Neural cell (in vitro differentiated cells): ENCODE data around the gene RAD51B. TPM values are rescaled to one million over a fixed set of nuclear protein-coding genes. Genes with fewer than 3 reads are reported as not detected.

ENCODE experiments used
- H2AFZ ChIP-seq: fragments of 200-600, 300-800 bp; sonication (generic), shearing (Covaris generic); 2 replicates; pipeline ENCODE4 v1.6.0; 2014; ENCODE audit warnings: low read depth, mild to moderate bottlenecking, antibody characterized with exemption, low read length, moderate library complexity
- H3F3A ChIP-seq: fragments of 200-600 bp; shearing (Covaris generic); 2 replicates; pipeline ENCODE4 v1.6.1; 2016; ENCODE audit warnings: mild to moderate bottlenecking, moderate library complexity, mixed read lengths, antibody characterized with exemption, low read length; ENCODE audit not compliant: insufficient read depth, poor library complexity, severe bottlenecking
- H3K27ac ChIP-seq: fragments of 200-600, 300-800 bp; sonication (generic), shearing (Covaris generic); 2 replicates; pipeline ENCODE4 v1.5.1; 2014; ENCODE audit warnings: mild to moderate bottlenecking, low read length, moderate library complexity
- H3K27me3 ChIP-seq: fragments of 300-800, 200-600 bp; sonication (generic), shearing (Covaris generic); 2 replicates; pipeline ENCODE4 v1.6.0; 2014; ENCODE audit warnings: mild to moderate bottlenecking, low read depth, low read length, moderate library complexity; ENCODE audit not compliant: insufficient read depth
- H3K36me3 ChIP-seq: fragments of 300-800, 200-600 bp; sonication (generic), shearing (Covaris generic); 2 replicates; pipeline ENCODE4 v1.5.1; 2014; ENCODE audit warnings: mild to moderate bottlenecking, antibody characterized with exemption, low read length, moderate library complexity; ENCODE audit not compliant: insufficient read depth
- H3K4me2 ChIP-seq: fragments of 300-800, 200-600 bp; sonication (generic), shearing (Covaris generic); 2 replicates; pipeline ENCODE4 v1.6.0; 2014; ENCODE audit warnings: mild to moderate bottlenecking, low read length
- H3K4me3 ChIP-seq: fragments of 300-800, 200-600 bp; sonication (generic), shearing (Covaris generic); 2 replicates; pipeline ENCODE4 v1.5.1; 2014; ENCODE audit warnings: mild to moderate bottlenecking, low read length, moderate library complexity
- H3K79me2 ChIP-seq: fragments of 200-600 bp; shearing (Covaris generic); replicated peaks from 2 replicates; pipeline ENCODE4 v1.6.0; 2014; ENCODE audit warnings: mild to moderate bottlenecking, low read length, moderate library complexity; ENCODE audit not compliant: insufficient read depth
- H3K9ac ChIP-seq: fragments of 300-800, 200-600 bp; sonication (generic), shearing (Covaris generic); 2 replicates; pipeline ENCODE4 v1.6.1; 2016; ENCODE audit warnings: mild to moderate bottlenecking, low read length, mixed read lengths
- H3K9me2 ChIP-seq: fragments of 200-600 bp; shearing (Covaris generic); 2 replicates; pipeline ENCODE4 v1.6.1; 2016; ENCODE audit warnings: mild to moderate bottlenecking, low read length, mixed read lengths; ENCODE audit not compliant: insufficient read depth
- H3K9me3 ChIP-seq: fragments of 200-600, 300-800 bp; sonication (generic), shearing (Covaris generic); 2 replicates; pipeline ENCODE4 v1.6.1; 2016; ENCODE audit warnings: mild to moderate bottlenecking, mixed run types, low read length, moderate library complexity, mixed read lengths
- H4K20me1 ChIP-seq: fragments of 200-600 bp; shearing (Covaris generic); 2 replicates; pipeline ENCODE4 v1.6.1; 2016; ENCODE audit warnings: mild to moderate bottlenecking, mixed run types; ENCODE audit not compliant: insufficient read depth
- EP300 ChIP-seq: fragments of 450-650 bp; conservative IDR thresholded peaks from 2 replicates; pipeline ENCODE4 v1.6.1; 2014; ENCODE audit warnings: antibody characterized with exemption, mild to moderate bottlenecking, moderate library complexity; ENCODE audit not compliant: poor library complexity, severe bottlenecking
- EZH2 ChIP-seq: fragments of 200-600, 300-800 bp; shearing (Covaris generic), sonication (generic); IDR thresholded peaks from 2 replicates; pipeline ENCODE4 v1.6.1; 2014; ENCODE audit warnings: antibody characterized with exemption, low read length, borderline replicate concordance, mild to moderate bottlenecking; ENCODE audit not compliant: insufficient read depth, poor library complexity, severe bottlenecking
- MXI1 ChIP-seq: fragments of 450-650 bp; conservative IDR thresholded peaks from 2 replicates; pipeline ENCODE4 v1.6.1; 2014; ENCODE audit warnings: antibody characterized with exemption, mild to moderate bottlenecking; ENCODE audit not compliant: poor library complexity, severe bottlenecking
- POLR2AphosphoS5 ChIP-seq: IDR thresholded peaks from 2 replicates; pipeline ENCODE4 v1.6.1; 2012
- RAD21 ChIP-seq: fragments of 450-650 bp; conservative IDR thresholded peaks from 2 replicates; pipeline ENCODE4 v1.6.1; 2014; ENCODE audit warnings: antibody characterized with exemption, mild to moderate bottlenecking, moderate library complexity
- REST ChIP-seq: IDR thresholded peaks from 2 replicates; pipeline ENCODE4 v1.6.1; 2012; ENCODE audit warnings: borderline replicate concordance
- SMC3 ChIP-seq: fragments of 450-650 bp; conservative IDR thresholded peaks from 2 replicates; pipeline ENCODE4 v1.6.1; 2014; ENCODE audit warnings: antibody characterized with exemption, mild to moderate bottlenecking, moderate library complexity; ENCODE audit not compliant: poor library complexity
- TAF1 ChIP-seq: IDR thresholded peaks from 2 replicates; pipeline ENCODE4 v1.6.1; 2012; ENCODE audit warnings: low read depth
- polyA plus RNA-seq: library from polyadenylated mRNA; depleted of rRNA; stranded (reverse); fragments of >200 nt; gene quantifications from 2 replicates; pipeline ENCODE4 v1.2.3, GENCODE V29; 2014
- TF ChIP-seq, protein P1 (sequence below): fragments of 450-650 bp; IDR thresholded peaks from 2 replicates; pipeline ENCODE4 v1.5.1; 2014; ENCODE audit warnings: antibody characterized with exemption, mild to moderate bottlenecking, moderate library complexity; ENCODE audit not compliant: poor library complexity, severe bottlenecking

RAD51B gene
- polyA plus RNA-seq, 1 donor from 2014 or later: 3.1 TPM

DNA sequence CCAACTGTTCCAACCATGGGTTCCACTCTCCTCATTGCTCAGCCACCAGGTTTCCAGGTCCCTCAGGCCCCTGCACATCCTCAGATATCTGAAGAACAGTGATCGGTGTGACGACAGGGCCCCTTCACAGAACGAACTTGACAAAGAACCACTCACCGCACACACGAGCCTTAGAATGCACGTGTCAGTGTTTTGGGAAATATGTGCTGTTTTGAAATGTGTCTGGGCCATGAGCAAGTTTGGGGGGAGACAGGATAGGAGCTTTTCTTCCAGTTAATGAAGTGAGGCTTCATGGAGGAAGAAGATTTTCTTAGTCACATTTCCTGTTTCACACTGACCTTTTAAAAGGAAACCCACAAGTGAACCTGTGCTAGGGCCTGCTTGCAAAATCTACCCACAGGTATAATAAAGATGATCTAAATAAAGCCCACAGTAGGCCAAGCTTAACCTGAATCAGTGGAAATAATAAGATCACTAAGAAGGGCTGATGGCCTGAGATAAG is 914.7 kb downstream of the RAD51B start:
- Histone ChIP-seq H2AFZ (no peak overlapping the region), H3K9me2 (no peaks in the 10 kb centered on the region), H3K36me3 (no peaks in the 10 kb centered on the region), H3K4me2 (no peak overlapping the region), H3K27me3 (no peaks in the 10 kb centered on the region), H3K27ac (no peak overlapping the region), H3K79me2 (no peaks in the 10 kb centered on the region), H3K4me3 (no peak overlapping the region), H4K20me1 (no peaks in the 10 kb centered on the region), H3K9me3 (no peaks in the 10 kb centered on the region), H3F3A (no peaks in the 10 kb centered on the region), H3K9ac (no peak overlapping the region)
- no peak for TF ChIP-seq REST
- TF ChIP-seq SMC3: no peak
- TF ChIP-seq TAF1: no peak

GRCh38 chr14:68735856-68736255 is 916.3 kb downstream of the RAD51B start:
- no peak overlapping the region for H3K4me2 ChIP-seq
- no peak for TF ChIP-seq EP300
- no peaks in the 10 kb centered on the region for H3K79me2 ChIP-seq
- H3K4me3 ChIP-seq: no peak overlapping the region
- H3K9ac ChIP-seq: no peak overlapping the region
- H3F3A ChIP-seq: no peaks in the 10 kb centered on the region
- no peaks in the 10 kb centered on the region for H3K9me3 ChIP-seq
- H3K36me3 ChIP-seq: no peaks in the 10 kb centered on the region
- no peak overlapping the region for H2AFZ ChIP-seq
- no peaks in the 10 kb centered on the region for H4K20me1 ChIP-seq
- no peaks in the 10 kb centered on the region for H3K27me3 ChIP-seq
- H3K27ac ChIP-seq: no peak overlapping the region
- no peaks in the 10 kb centered on the region for H3K9me2 ChIP-seq

GRCh38 chr14:68736471-68736871 is 916.9 kb downstream of the RAD51B start:
- H3K27me3 ChIP-seq: no peaks in the 10 kb centered on the region
- H3K36me3 ChIP-seq: no peaks in the 10 kb centered on the region
- H3K9me3 ChIP-seq: no peaks in the 10 kb centered on the region
- H3K9ac ChIP-seq: no peak overlapping the region
- no peak overlapping the region for H3K27ac ChIP-seq
- H3F3A ChIP-seq: no peaks in the 10 kb centered on the region
- no peak overlapping the region for H2AFZ ChIP-seq
- H3K79me2 ChIP-seq: no peaks in the 10 kb centered on the region
- H3K9me2 ChIP-seq: no peaks in the 10 kb centered on the region
- no peaks in the 10 kb centered on the region for H4K20me1 ChIP-seq
- TF ChIP-seq, protein P1, sequence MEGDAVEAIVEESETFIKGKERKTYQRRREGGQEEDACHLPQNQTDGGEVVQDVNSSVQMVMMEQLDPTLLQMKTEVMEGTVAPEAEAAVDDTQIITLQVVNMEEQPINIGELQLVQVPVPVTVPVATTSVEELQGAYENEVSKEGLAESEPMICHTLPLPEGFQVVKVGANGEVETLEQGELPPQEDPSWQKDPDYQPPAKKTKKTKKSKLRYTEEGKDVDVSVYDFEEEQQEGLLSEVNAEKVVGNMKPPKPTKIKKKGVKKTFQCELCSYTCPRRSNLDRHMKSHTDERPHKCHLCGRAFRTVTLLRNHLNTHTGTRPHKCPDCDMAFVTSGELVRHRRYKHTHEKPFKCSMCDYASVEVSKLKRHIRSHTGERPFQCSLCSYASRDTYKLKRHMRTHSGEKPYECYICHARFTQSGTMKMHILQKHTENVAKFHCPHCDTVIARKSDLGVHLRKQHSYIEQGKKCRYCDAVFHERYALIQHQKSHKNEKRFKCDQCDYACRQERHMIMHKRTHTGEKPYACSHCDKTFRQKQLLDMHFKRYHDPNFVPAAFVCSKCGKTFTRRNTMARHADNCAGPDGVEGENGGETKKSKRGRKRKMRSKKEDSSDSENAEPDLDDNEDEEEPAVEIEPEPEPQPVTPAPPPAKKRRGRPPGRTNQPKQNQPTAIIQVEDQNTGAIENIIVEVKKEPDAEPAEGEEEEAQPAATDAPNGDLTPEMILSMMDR: no peak
- TF ChIP-seq REST: no peak
- no peak for TF ChIP-seq MXI1
- TF ChIP-seq TAF1: no peak
- TF ChIP-seq RAD21: no peak
- TF ChIP-seq EP300: no peak
- TF ChIP-seq SMC3: no peak
- TF ChIP-seq EZH2: no peak
- no peak for TF ChIP-seq POLR2AphosphoS5
- no peak overlapping the region for H3K4me3 ChIP-seq
- no peak overlapping the region for H3K4me2 ChIP-seq
